Measurements from ENCODE around the gene SOX11. TPM values are rescaled to one million over a fixed set of nuclear protein-coding genes. Genes with fewer than 3 reads are reported as not detected.
"Not testable (repeated sequence)": the region's sequence is repeated elsewhere in the genome, so short reads cannot be mapped to it uniquely, and the experiment has no call there.

Gene SOX11
- not detected in 2 replicates for total RNA-seq (2014; rRNA removed; shearing (Covaris generic))
- 0.01 TPM in 1 of 2 replicates, not detected in the other for polyA plus RNA-seq (2015; cell fraction: cytosol; rRNA removed)
- not detected in 2 replicates for polyA plus RNA-seq (2015; cell fraction: nucleus; rRNA removed)

DNA sequence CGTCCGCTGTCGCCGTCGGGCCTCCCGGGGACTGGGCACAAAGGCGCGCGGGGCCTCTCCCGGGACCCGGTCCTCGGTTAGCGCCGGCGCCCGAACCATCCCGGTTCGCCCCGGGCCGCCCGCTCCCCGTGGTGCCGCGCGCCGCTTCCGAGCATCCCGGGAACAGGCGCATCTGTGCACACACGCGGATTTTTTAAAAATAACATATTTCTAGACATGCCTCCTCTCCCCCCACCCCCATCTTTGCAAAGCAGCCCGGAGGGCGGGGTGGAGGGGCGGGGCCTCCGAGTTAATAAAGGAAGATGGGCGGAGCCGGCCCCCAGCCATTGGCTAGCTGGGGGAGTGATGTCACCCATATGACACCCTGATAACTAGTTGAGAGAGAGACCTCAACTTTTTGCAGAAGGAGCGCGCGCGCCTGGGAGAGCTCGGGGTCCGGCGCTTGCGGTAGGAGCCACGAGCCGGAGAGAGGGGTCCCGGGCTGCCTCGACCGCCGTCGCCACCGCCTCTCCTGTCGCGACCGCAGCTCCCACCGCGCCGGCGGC is at the start of gene SOX11:
SOX11 (plus strand) TSS at position 400 of the 545 bp plus-strand sequence. CDS start 338 bp downstream, outside the sequence.
- peak; percentile 28 for DNase-seq (ENCODE audit: low read depth, low spot score)
- in situ Hi-C loops (cut with HindIII; ENCODE audit: low pct_unique_long_range_greater_than_20kb, low sequenced_read_pairs) = no loop called here

DNA sequence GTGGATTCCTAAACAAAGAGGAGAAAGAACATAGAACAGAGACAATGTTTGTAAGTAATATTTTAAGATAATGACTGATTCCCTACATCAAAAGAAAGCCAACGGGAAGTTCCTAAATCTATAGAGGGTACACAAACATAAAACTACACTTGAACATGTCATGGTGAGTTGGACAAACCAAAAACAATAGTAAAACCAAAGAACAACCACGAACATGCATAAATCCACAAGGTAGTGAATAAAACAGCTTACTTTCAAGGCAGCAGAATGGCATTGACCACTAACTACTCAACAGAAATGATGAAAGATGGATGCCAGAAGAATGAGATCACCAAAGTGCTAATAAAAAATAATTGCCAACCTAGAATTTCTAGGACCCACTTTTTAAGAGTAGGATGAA is 39.5 kb upstream of the SOX11 start:
- DNase-seq (ENCODE audit: low read depth, low spot score); in situ Hi-C loops (cut with HindIII; ENCODE audit: low pct_unique_long_range_greater_than_20kb, low sequenced_read_pairs): not testable (repeated sequence)

DNA sequence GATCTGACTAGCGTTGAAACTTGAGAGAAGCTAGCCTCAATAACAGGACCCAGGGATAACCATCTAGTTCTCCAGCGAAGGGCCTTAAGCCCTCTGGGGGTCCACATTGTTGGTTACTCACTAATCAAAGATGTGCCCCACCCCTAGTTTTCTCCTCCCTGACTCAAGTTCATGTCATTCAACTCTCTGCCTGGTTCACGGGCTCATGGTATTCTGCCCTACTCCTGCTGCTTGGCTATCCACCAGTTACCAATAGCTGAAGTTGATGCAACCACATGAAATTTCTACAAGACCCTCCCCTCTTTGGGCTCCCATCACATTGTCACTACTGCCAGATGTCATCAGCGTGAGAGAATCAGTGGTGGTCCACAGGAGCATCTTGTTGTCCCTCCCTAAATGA is 38.4 kb upstream of the SOX11 start:
- in situ Hi-C loops (cut with HindIII; ENCODE audit: low pct_unique_long_range_greater_than_20kb, low sequenced_read_pairs); DNase-seq (ENCODE audit: low read depth, low spot score): not testable (repeated sequence)

DNA sequence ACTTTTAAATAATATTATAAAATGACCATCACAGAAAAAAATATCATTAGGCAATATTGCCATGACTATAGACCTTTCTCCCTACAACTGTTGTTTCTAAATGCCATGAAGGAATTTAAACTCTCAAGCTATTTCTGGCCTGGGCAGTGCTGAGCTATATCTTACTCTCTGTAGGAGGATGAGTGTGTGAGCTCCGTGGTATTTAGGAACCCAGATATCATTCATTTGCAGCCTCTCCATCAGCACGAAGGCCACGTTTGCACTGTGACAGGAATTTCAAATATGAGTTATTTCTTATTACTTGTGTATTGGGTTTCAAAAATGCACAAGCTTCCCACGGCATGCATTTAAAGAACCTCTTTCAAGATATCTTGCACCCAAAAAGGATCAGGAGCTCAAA is 35.0 kb upstream of the SOX11 start:
- in situ Hi-C loops (cut with HindIII; ENCODE audit: low pct_unique_long_range_greater_than_20kb, low sequenced_read_pairs) = no loop called here
- no peak for DNase-seq (ENCODE audit: low read depth, low spot score)

DNA sequence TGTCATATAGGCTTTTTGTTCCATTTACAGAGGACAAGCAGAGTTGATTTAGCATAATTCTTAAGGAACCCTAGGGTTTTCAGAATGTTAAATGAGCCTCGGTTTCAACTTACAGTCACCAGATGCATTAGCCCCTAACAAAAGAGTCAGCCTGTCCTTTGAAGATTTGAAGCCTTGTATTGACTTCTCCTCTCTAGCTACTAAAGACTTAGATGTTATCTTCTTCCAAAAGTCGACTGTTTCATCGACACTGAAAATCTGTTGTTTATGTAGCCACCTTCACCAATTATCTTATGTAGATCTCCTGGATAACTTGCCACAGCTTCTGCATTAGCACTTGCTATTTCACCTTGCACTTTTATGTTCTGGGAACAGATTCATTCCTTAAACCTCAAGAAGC is 31.6 kb upstream of the SOX11 start:
- in situ Hi-C loops (cut with HindIII; ENCODE audit: low pct_unique_long_range_greater_than_20kb, low sequenced_read_pairs) = no loop called here
- no peak for DNase-seq (ENCODE audit: low read depth, low spot score)

DNA sequence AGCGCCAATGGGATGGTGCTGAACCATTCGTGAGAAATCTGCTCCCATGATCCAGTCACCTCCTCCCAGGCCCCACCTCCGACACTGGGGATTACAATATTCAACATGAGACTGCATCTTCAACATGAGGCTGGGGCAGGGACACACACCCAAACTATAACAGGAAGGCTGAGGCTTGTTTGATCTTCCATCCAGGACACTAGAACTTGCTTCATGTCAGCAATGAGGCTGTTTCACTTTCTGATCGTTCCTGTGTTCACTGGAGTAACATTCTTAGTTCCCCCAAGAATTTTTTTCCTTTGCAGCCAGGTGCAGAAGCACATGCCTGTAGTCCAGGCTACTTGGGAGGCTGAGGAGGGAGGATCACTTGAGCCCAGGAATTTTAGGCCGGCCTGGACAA is 30.8 kb upstream of the SOX11 start:
- in situ Hi-C loops (cut with HindIII; ENCODE audit: low pct_unique_long_range_greater_than_20kb, low sequenced_read_pairs) = no loop called here
- DNase-seq (ENCODE audit: low read depth, low spot score) = no peak

DNA sequence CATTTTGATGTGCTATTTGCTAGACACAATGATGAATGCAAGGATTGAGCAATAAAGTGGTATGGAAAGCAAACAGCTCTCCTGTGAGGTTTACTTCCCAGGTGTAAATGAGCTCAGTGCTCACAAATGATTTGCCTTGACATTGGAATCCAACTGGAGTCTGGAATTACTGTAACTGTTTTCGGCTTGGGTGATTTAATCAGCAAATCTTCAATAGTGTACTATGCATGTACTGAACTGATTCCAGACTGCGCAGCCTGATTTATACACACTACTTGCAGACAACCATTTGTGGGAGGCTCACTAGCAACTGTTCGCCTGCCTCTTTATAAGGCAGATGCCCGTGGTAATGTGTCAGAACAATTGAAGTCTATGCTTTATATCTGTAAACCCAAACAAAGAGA is 27.9 kb upstream of the SOX11 start:
- in situ Hi-C loops (cut with HindIII; ENCODE audit: low pct_unique_long_range_greater_than_20kb, low sequenced_read_pairs) = no loop called here
- DNase-seq (ENCODE audit: low read depth, low spot score) = no peak

DNA sequence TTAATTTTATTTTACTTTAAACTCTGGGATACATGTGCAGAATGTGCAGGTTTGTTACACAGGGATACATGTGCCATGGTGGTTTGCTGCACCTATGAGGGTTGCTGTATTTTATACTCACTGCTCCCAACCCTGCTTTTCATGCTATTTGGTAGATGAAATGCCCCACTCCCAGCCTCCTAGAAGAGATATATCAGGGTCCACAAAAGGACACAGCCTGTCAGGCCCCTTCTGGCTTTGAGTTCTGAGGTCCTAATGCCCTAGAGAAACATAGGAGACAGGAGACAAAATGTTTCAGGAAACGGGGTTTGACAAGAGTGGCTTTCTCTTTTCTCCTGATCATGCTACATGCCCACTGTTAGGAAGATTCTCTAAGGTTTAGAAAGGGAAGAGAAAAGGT is 27.1 kb upstream of the SOX11 start:
- in situ Hi-C loops (cut with HindIII; ENCODE audit: low pct_unique_long_range_greater_than_20kb, low sequenced_read_pairs) = no loop called here
- DNase-seq (ENCODE audit: low read depth, low spot score) = no peak

DNA sequence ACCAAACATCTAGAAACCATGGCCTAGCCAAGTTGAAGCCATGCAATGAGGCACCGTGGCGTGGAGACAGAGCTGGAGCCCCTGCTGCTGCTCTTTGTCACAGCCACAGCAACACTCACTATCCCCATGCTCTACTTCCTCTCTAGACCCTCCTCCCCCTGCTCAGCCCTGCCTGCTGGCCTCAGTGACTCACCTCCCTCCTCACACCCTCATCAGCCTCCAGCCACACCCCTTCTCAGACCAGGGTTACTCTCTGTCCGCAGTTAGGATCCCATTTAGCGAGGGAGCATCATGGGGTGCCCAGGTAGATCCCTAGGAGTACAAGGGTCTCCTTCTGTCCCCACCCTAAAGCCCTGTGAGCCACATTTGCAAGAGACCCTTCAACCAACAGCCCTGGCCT is 25.4 kb upstream of the SOX11 start:
- no peak for DNase-seq (ENCODE audit: low read depth, low spot score)
- in situ Hi-C loops (cut with HindIII; ENCODE audit: low pct_unique_long_range_greater_than_20kb, low sequenced_read_pairs) = no loop called here

DNA sequence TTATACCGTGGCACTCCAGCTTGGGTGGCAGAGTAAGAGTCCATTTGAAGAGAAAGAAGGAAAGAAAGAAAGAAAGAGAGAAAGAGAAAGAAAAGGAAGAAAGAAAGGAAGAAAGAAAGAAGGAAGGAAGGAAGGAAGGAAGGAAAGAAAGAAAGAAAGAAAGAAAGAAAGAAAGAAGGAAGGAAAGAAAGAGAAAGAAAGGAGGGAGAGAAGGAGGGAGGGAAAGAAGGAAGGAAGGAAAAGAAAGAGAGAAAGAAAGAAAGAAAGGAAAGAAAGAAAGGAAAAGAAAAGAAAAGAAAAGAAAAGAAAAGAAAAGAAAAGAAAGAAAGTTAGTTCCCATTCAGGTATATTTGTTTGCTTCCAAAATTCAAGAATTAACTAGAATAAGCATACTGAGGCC is 24.5 kb upstream of the SOX11 start:
- DNase-seq (ENCODE audit: low read depth, low spot score); in situ Hi-C loops (cut with HindIII; ENCODE audit: low pct_unique_long_range_greater_than_20kb, low sequenced_read_pairs): not testable (repeated sequence)

DNA sequence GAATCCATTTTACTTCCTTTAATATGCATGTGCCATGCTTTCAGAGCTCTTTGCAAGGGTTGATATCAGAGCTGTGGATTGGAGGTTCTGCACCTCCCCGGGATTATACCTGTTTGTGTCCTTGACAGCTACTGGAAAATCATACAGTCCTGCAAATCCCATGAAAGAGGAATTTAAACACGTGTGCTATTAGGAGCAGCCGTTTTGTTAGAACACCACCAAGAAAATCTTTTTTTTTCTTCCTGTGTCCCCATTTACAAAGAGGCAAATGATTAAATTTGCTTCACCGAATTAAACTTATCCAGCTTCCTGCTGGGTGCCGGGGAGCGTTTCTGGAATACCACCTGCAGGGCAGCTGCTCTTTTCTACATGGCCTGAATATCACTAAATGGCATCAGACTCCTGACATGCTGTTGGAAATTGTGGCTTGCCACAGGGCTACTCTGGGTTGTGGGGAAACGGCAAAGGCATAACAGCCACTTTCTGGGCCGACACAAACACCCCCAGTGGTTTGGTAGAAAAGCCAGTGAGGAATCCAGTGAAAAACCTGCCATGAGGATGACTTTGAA is 23.4 kb upstream of the SOX11 start:
- DNase-seq (ENCODE audit: low read depth, low spot score) = no peak
- in situ Hi-C loops (cut with HindIII; ENCODE audit: low pct_unique_long_range_greater_than_20kb, low sequenced_read_pairs) = no loop called here

DNA sequence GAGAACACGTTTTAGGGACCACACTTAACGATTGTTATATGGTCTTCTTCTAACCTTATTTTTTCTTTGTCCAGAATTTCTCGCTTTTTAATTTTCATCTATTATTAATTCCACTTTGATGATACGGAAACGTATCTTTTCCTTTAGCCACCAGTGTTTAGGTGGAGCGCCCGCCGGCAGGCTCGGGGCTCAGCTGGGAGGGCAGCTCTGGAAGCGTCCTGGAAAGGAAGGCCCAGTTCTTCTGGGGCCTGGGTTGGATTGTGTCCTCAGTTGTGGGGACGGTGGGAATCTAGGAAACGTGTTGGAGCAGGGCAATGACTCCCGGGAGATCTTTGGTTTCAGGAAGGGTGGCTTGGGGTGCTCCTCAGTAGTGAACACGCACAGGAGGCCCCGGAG is 19.4 kb upstream of the SOX11 start:
- no peak for DNase-seq (ENCODE audit: low read depth, low spot score)
- in situ Hi-C loops (cut with HindIII; ENCODE audit: low pct_unique_long_range_greater_than_20kb, low sequenced_read_pairs) = no loop called here

DNA sequence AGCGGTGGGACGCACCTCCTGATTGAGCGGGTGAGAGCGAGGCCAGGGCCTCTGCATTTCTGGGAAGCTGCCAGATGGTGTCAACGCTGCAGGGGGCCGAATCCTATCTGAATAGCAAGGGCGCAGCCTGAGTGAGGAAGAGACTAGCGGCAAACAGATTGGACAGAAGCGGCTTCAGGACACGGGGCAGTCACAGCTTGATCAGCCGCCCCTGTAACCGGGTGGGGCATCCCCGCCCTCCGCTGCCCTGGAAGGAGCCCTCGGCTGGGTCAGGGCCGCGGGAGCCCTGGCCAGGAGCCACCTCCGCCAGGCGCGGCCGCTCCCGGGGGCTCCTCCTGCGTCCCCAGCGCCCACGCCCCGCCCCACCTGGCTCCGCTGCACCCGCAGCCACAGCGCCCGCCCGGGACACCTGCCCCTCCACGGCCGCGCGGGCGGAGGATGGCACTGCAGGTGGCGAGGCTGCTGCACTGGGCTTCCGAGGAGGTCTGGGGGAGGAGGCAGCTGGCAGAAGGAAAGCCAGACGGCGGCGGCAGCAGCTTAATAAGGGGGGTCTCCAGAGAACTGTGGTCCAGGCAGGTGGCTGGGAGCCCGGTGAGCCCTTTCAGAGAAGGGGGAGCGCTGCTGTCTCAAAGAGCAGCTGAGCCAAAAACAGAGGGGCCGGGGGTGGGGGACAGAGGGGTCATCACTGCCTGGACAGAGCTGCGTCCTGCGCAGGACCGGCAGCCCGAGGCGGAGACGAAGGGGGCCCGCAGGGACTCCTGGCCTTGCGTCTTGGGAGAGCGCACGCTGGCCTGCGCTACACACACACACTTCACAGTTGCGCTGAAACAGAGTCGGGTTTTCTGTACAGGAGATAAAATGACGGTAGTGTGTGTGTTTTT is 18.8 kb upstream of the SOX11 start:
- DNase-seq (ENCODE audit: low read depth, low spot score) = no peak
- in situ Hi-C loops (cut with HindIII; ENCODE audit: low pct_unique_long_range_greater_than_20kb, low sequenced_read_pairs) = no loop called here

DNA sequence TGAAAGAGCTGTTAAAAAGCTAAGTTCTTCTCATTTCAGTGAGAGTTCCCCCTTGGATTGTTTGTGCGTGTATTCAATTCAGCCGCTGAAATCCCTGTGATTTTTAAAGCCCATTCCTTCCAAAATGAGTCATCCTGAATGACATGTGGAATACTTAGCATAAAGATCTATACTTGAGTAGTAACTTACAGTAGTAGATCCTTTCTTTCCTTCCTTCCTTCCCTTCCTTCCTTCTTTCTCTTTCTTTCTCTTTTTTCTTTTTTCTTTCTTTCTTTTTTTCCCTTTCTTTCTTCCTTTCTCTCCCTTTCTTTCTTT is 18.2 kb upstream of the SOX11 start:
- DNase-seq (ENCODE audit: low read depth, low spot score) = no peak

DNA sequence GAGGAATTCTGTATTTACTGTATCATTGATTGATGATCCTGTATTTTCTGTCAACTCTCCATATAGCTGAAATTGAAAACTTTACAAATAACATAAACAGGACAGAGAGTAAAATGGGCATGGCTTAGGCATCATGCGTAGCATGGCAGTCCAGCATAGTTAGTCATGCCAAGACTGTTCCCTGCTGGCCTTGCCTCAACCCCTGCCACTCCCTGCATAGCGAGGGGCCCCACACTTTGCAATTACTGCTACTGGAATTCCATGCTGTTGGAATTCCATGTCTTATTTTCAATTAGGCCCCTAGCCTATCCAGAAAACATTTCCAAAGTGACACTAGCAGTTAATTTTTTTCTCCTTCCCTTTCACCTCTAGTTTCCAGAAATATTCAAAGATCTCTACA is 15.1 kb upstream of the SOX11 start:
- in situ Hi-C loops (cut with HindIII; ENCODE audit: low pct_unique_long_range_greater_than_20kb, low sequenced_read_pairs) = no loop called here
- no peak for DNase-seq (ENCODE audit: low read depth, low spot score)

More for the DNA sequence above, 18.2 kb upstream of the SOX11 start:
- in situ Hi-C loops (cut with HindIII; ENCODE audit: low pct_unique_long_range_greater_than_20kb, low sequenced_read_pairs) = no loop called here

DNA sequence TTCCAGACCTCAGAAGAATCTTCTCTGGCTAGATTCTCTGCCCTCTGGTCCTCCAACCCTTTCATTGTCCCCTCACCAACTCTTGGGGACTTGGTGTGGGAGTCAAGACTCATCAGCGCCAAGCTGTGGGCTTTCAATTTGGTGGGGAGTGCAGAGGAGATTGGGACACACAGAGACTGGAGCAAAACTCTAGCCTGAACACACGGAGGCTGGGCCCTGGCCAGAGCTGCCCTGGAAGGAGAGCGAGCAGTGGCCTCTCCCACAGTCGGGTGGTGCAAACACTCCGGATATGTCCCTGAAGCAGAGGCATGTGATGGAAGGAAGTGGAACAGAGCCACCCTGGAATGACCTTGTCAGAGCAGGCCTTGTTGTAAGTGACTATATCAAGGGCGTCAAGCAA is 8.7 kb upstream of the SOX11 start:
- in situ Hi-C loops (cut with HindIII; ENCODE audit: low pct_unique_long_range_greater_than_20kb, low sequenced_read_pairs) = no loop called here
- DNase-seq (ENCODE audit: low read depth, low spot score) = no peak

DNA sequence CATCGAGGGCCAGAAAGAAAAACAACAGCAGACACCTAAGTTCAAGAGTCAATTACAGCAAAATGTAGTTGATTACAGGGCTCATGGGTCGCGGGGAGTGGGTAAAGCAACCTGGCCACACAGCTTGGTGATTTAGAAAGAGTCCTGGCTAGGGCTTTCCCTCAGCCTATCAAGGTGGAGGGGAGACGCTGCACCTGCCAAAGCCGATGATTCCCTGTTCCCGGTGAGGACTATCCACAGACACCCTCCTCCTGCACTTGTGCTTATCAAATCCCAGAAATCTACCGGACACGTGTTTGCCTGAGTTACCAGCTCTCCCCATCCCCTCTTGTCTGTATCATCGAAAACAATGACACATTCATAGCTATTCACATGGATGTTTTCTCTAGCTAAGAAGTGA is 7.0 kb upstream of the SOX11 start:
- in situ Hi-C loops (cut with HindIII; ENCODE audit: low pct_unique_long_range_greater_than_20kb, low sequenced_read_pairs) = no loop called here

DNA sequence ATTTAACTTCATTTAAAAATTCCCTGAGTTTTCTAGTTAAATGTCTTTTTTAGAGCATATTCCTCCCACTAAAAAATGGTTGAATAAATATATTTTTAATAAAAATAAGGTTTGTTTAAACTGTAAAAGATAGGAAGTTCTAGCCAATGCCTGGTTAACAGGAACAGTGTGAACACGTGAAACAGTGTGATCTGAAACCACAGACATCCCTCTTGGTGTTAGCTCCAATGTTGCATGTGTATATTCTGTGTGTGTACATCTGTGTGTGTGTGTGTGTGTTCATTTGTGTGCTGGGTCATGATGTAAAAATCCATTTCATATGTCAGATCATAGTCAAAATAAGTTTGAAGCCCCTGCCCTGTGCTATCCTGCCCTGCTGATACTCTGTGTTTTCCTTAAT is 6.1 kb upstream of the SOX11 start:
- in situ Hi-C loops (cut with HindIII; ENCODE audit: low pct_unique_long_range_greater_than_20kb, low sequenced_read_pairs) = no loop called here
- no peak for DNase-seq (ENCODE audit: low read depth, low spot score)

More for the DNA sequence above, 7.0 kb upstream of the SOX11 start:
- no peak for DNase-seq (ENCODE audit: low read depth, low spot score)

DNA sequence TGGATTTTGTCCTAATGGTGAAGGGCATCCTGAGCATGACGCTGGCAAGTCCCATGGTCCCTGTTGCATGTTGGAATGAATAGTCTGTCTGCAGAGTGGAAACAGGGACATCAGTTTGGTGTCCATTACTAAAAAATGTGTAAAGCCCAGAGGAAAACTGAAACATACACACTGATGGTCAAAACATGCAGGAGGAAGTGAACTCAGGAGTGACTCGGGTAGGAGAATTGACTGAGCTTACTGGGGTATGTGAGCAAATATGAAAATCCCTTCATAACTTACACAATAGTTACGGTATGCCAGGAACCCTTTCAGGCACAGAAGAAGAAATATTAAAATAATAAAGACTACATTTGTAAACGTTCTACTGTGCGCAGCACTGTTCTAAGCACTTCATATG is 5.6 kb upstream of the SOX11 start:
- in situ Hi-C loops (cut with HindIII; ENCODE audit: low pct_unique_long_range_greater_than_20kb, low sequenced_read_pairs) = no loop called here
- DNase-seq (ENCODE audit: low read depth, low spot score) = no peak

Data from SK-MEL-5 (cell line).